Activated T-helper 1 cell treated with anti-CD3 and anti-CD28 coated beads, Interleukin-12 subunit alpha, Interleukin-12 subunit beta, Interleukin-2, Interleukin-4 antibody, amounts not matched to agents 30 ng/mL and 10 ng/mL and 1 ng/mL, durations not matched to agents 14 hours and 24 hours and 36 hours (primary cell): ENCODE measurements around the gene METTL14. TPM values are rescaled to one million over a fixed set of nuclear protein-coding genes. Genes with fewer than 3 reads are reported as not detected.

Source experiments
- DNase-seq: peaks from one replicate; pipeline ENCODE4 v3.0.0; 2021; ENCODE audit warnings: low spot score
- H3K27ac Mint-ChIP-seq: one replicate; pipeline ENCODE4 v1.8.0; 2021; ENCODE audit warnings: mild to moderate bottlenecking, mixed read lengths
- H3K27me3 Mint-ChIP-seq: one replicate; pipeline ENCODE4 v1.8.0; 2022; ENCODE audit warnings: mild to moderate bottlenecking, moderate library complexity, mixed read lengths; ENCODE audit not compliant: insufficient read depth
- H3K36me3 Mint-ChIP-seq: one replicate; pipeline ENCODE4 v1.8.0; 2021; ENCODE audit warnings: low read depth, mixed read lengths
- H3K4me1 Mint-ChIP-seq: one replicate; pipeline ENCODE4 v1.8.0; 2021; ENCODE audit warnings: low read depth, mixed read lengths
- H3K4me3 Mint-ChIP-seq: one replicate; pipeline ENCODE4 v1.8.0; 2021; ENCODE audit warnings: mild to moderate bottlenecking, moderate library complexity, mixed read lengths
- H3K9me3 Mint-ChIP-seq: one replicate; pipeline ENCODE4 v1.8.0; 2021; ENCODE audit warnings: mixed read lengths
- intact Hi-C: fragments of 100-400 bp; cut with micrococcal nuclease; formaldehyde crosslinking; loops from one replicate; pipeline ENCODE4 v1.15.1; 2024
- total RNA-seq: library from RNA; stranded (reverse); gene quantifications from 2 replicates; pipeline ENCODE4 v1.2.3, GENCODE V29; 2022

METTL14 gene
- total RNA-seq, 1 donor from 2014 or later: 44.6 TPM

DNA sequence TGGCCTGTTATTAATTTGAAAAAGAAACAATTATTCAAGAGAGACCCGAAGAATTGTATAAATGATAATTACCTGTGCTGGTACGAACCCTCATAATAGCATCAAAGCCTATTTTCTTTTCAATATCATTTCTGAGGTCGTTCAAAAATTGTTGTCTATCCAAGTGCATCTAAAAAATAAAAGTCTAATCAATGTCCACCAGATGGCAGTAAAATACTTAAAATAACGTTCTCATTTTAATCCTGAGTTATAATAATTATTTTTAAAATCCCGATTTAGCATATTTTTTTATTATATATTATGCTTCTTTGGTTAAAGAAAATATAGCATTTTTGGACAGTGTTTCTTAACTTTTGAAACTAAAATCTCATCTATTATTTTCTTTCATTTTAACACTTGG, 55.7 kb downstream of the METTL14 start:
- H3K36me3 Mint-ChIP-seq: peaks cover 34% of the 10 kb centered on the region
- H3K27me3 Mint-ChIP-seq: no peaks in the 10 kb centered on the region
- no peaks in the 10 kb centered on the region for H3K4me1 Mint-ChIP-seq
- H3K4me3 Mint-ChIP-seq: no peak overlapping the region
- no peak for DNase-seq
- no peaks in the 10 kb centered on the region for H3K9me3 Mint-ChIP-seq
- no peak overlapping the region for H3K27ac Mint-ChIP-seq
- intact Hi-C loops: loop anchor here (1.0 kb wide), 1 partner anchor 149 kb away; no protein-coding TSS in a partner anchor

DNA sequence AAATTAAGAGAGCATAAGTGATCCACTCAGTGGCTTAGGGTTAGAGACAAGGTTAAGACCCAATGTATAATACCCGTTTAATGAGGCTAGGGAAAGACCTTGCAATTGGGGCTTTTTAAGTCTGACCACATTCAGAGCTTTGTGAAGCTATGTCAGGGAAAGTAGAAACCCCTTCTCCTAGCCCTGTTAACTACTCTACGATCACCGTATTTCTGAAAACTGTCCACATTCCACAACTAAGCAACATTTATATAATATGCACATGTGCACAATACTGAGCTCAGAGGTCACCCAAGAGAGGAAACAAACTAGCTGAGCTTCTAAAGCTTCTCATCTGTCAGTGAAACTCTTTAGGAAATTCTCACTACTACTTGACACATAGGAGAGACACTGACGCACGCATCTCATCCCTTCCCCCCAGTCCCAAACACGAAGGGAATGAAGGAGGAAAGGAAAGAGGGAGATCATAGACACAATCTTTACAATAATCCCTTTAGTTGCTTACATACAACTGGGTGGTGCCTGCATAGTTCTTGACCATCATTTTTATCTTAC, 56.2 kb downstream of the METTL14 start:
- Mint-ChIP-seq H3K27ac (no peak overlapping the region), H3K4me1 (no peaks in the 10 kb centered on the region), H3K9me3 (no peaks in the 10 kb centered on the region), H3K36me3 (peaks cover 34% of the 10 kb centered on the region), H3K4me3 (no peak overlapping the region), H3K27me3 (no peaks in the 10 kb centered on the region)
- intact Hi-C loops: loop anchor here (1.0 kb wide), 1 partner anchor 149 kb away; no protein-coding TSS in a partner anchor
- no peak for DNase-seq

DNA sequence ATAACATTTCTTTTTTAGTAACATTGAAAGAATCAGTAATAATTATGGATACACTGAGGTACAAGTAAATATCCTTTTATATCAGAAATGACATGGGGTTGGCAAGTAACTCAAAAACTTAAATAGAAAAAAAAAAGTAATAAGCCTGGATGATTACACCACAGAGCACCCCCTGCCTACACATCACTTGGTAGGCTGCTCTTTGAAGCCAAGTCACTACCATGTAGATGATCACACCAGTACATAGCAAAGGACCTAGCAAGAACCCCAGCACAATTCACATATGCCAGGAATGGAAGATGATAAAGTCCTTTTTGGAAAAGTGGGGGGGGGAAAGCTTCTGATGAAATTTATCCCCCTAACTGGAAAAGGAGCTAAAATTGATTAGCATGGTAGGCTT, 56.9 kb downstream of the METTL14 start:
- H3K4me3 Mint-ChIP-seq: no peak overlapping the region
- DNase-seq: no peak
- H3K27me3 Mint-ChIP-seq: no peaks in the 10 kb centered on the region
- H3K36me3 Mint-ChIP-seq: peaks cover 34% of the 10 kb centered on the region
- no peak overlapping the region for H3K27ac Mint-ChIP-seq
- no peaks in the 10 kb centered on the region for H3K9me3 Mint-ChIP-seq
- intact Hi-C loops: no loop called here
- H3K4me1 Mint-ChIP-seq: no peaks in the 10 kb centered on the region

DNA sequence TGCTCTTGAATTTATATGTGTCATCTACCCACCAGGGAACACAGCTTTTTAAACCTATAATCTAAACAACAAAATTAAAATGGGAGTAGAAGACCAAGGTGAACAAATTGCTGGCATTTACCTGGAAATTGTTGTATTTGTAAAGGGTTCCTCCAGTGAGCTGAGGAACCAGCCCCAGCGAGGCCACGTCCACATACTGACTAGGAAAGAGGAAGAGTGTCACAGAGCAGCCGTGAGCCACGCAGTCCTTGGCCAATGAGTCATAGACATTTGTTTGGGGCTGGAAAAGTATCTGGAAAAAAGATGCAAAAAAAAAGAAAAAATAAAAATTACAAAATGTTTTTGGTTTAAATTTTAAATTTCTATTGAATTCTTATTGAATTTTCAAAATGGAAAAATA, 58.7 kb downstream of the METTL14 start:
- no peak for DNase-seq
- Mint-ChIP-seq H3K9me3 (no peaks in the 10 kb centered on the region), H3K4me3 (no peak overlapping the region), H3K4me1 (no peaks in the 10 kb centered on the region), H3K36me3 (peaks cover 25% of the 10 kb centered on the region), H3K27ac (no peak overlapping the region), H3K27me3 (no peaks in the 10 kb centered on the region)
- intact Hi-C loops: no loop called here

DNA sequence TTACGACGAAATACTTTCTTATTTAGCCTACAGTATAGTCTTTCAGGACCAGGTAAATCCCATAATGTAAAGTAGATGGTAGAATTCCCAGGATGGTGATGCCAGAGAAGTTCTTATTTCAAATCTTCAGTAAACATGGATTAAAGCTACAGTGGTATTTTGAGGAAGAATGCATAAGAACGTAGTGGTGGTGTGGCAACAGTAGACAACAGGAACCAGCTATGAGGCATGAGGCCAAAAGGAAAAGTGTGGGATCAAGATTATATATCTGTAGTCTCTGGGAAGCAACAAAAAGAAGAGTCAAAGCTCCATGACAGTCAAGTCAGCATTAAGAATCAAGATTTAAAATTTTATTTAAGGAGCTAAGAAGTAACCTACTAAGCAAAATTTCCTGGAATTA, 60.2 kb downstream of the METTL14 start:
- H3K4me1 Mint-ChIP-seq: no peaks in the 10 kb centered on the region
- DNase-seq: no peak
- peaks cover 20% of the 10 kb centered on the region for H3K36me3 Mint-ChIP-seq
- no peak overlapping the region for H3K27ac Mint-ChIP-seq
- no peak overlapping the region for H3K4me3 Mint-ChIP-seq
- intact Hi-C loops: no loop called here
- H3K27me3 Mint-ChIP-seq: no peaks in the 10 kb centered on the region
- H3K9me3 Mint-ChIP-seq: no peaks in the 10 kb centered on the region

DNA sequence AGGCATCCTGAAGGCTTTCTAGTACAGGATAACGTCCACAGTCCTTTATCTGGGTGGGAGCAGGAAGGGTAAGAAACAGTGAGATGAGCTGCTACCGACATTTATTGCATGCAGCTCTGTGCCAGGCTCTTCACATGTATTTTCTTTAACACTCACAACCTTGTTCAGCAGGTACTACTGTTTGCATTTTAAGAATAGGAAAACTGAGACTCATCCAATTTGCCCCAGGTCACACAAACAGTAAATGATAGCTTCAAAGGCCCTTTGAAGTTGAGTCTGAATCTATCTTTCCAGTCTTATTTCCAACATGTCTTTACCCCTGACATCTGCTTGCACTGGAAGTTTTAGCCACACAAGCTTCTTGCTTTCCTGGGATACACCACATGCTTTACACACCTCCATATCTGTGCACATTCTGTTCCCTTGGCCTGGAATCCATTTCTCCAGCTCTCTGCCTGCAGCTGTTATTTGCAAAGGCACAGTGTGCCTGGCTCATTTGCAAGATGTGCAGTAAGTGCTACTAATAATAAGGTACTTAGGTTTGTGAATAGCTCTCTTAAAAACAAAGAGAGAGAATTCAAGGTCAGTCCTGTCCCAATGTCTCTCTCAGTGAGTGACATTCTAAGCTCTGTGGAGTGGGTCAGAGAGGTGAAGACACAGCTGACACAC, 61.2 kb downstream of the METTL14 start:
- DNase-seq: no peak
- Mint-ChIP-seq H3K27me3 (no peaks in the 10 kb centered on the region), H3K9me3 (no peaks in the 10 kb centered on the region), H3K27ac (no peak overlapping the region), H3K4me1 (no peaks in the 10 kb centered on the region), H3K4me3 (no peak overlapping the region), H3K36me3 (peaks cover 25% of the 10 kb centered on the region)
- intact Hi-C loops: no loop called here

DNA sequence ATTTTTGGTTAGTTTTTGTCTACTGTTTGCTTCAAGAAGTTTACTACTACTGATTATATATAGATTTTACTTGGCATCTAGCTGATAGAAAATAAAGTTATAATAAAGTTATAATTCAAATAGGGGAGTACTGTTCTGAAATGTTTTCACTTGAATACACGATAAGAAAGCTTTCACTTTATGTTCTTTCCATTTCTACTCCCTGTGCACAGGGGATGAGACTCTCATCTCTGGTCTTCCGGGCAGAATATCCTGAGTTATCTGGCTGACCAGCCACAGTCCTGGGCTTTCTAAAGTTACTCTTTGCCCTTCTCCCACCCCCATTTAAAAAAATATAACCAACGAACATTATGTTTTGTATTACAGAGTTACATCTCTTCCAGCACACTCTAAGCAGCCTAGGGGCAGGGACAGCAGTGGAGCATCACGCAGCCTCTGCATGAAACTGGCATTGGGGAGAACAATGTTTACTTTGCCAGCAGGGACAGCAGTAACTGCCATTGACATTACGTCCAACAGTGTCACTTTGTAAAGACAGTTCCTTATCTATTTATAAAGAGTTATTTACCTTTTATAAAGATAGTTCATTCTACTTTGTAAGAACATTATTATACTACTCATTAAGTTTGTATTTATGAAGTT, 64.3 kb downstream of the METTL14 start:
- intact Hi-C loops: no loop called here
- Mint-ChIP-seq H3K4me1 (no peaks in the 10 kb centered on the region), H3K4me3 (no peak overlapping the region), H3K27ac (no peak overlapping the region), H3K36me3 (peaks cover 25% of the 10 kb centered on the region), H3K9me3 (no peaks in the 10 kb centered on the region), H3K27me3 (no peaks in the 10 kb centered on the region)
- no peak for DNase-seq

DNA sequence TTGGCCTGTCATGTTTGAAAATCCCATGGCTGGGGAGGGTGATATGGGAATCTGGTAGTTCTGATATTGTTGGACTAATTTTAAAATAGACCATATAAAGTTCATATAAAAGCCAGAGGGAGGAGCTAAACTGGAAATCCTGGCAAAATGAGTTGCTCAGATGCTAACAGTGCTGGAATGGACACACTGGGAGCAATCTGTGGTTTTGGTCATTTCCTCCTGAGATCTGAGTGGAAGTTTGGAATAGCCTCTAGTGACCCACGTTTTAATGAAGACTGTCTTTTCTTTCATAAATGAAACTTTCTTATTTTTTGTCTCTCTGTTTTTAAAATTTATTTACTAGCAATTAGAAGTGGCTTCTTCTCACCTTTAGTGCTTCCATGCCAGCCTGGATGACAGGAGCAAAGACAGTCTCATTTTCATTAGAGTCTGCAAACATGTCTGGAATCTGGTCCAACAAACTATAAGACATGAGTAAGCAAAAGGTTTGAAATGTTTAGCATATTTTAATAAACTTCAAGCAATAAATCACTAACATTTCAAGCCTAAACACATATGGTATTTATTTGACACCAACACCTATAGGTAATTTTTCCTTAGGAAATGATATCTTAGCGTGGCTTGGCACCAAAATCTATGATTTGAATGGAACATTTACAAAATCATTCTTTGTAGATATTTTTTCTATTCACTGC, 66.6 kb downstream of the METTL14 start:
- Mint-ChIP-seq H3K4me3 (no peak overlapping the region), H3K27ac (no peak overlapping the region), H3K27me3 (no peaks in the 10 kb centered on the region), H3K36me3 (peaks cover 28% of the 10 kb centered on the region), H3K9me3 (no peaks in the 10 kb centered on the region), H3K4me1 (no peaks in the 10 kb centered on the region)
- intact Hi-C loops: no loop called here
- DNase-seq: no peak

DNA sequence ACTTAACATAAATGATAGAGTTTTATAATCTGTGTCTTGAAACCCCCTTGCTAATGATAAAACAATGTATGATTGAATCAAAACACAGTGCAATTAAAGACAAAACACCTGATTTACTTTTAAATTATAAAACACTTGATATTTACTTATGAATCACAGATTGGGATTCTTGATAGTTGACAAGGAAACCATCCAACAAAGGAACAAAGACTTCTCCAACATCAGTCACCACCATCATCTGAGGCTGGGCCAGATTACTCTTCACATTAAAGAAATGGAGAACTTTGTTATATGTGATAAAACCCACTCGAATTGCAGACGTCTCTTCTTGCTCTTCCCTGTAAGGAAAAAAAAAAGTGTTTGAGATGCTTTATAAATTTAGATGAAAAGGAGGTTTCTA, 67.4 kb downstream of the METTL14 start:
- H3K4me3 Mint-ChIP-seq: no peak overlapping the region
- H3K27ac Mint-ChIP-seq: no peak overlapping the region
- H3K36me3 Mint-ChIP-seq: peaks cover 32% of the 10 kb centered on the region
- no peak for DNase-seq
- no peaks in the 10 kb centered on the region for H3K27me3 Mint-ChIP-seq
- no peaks in the 10 kb centered on the region for H3K4me1 Mint-ChIP-seq
- no peaks in the 10 kb centered on the region for H3K9me3 Mint-ChIP-seq
- intact Hi-C loops: no loop called here

DNA sequence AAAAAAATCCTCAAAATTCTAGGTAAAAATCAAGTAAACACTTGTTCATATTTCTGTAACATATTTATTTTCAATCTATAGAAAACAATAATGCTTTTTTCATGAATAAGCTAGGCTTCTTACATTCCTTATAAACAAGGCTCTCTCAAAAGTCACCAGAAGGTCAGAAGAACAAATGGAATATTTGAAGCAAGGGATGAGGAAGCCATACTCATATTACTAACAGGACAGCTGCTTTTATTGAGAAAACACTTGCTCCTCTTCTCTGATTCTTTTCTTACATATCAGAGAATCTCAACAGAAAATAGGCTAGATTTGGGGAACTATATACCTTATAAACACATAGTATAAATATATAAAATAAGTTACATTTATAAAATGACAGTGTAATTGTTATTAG, 67.9 kb downstream of the METTL14 start:
- H3K27ac Mint-ChIP-seq: no peak overlapping the region
- intact Hi-C loops: no loop called here
- H3K9me3 Mint-ChIP-seq: no peaks in the 10 kb centered on the region
- no peak overlapping the region for H3K4me3 Mint-ChIP-seq
- DNase-seq: no peak
- H3K36me3 Mint-ChIP-seq: peaks cover 31% of the 10 kb centered on the region
- no peaks in the 10 kb centered on the region for H3K4me1 Mint-ChIP-seq
- H3K27me3 Mint-ChIP-seq: no peaks in the 10 kb centered on the region

DNA sequence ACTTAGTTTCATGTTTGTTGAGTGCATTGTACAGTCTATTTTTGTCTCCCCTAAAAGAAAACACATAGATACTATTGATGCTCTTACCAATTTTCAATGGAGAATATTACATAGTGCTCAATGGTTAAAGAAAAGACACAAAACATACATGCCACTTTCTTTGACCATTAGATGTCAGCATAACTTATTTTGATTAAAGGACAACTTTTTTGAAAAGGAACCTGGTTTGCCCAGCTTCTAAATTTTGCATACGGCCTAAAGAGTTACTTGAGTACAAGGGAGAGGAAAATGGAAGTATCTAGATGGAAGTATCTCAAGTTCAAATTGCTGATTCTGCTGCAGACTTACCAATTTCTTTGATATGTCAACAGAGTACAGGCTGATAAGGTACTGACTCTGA, 68.5 kb downstream of the METTL14 start:
- Mint-ChIP-seq H3K27me3 (no peaks in the 10 kb centered on the region), H3K9me3 (no peaks in the 10 kb centered on the region), H3K4me1 (no peaks in the 10 kb centered on the region), H3K4me3 (no peak overlapping the region), H3K36me3 (peaks cover 30% of the 10 kb centered on the region), H3K27ac (no peak overlapping the region)
- DNase-seq: no peak
- intact Hi-C loops: no loop called here

DNA sequence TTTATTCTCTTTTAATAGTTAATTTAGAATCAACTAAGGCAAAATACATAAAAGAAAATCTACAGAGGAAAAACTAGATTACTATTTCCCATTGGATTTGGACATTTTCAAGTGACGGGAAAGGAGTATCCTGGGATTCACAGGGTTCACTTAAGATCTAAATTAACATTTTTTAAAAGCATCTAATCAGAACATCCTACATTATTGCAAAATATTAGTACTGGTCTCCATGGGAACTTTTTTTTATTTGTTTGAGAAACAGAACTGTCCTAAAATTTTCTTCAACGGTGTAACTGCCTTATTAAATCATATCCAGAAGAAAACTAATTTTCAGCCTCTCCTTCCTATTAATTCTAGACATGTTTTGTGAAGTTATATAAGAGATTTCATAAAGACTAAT, 69.7 kb downstream of the METTL14 start:
- intact Hi-C loops: no loop called here
- no peak overlapping the region for H3K4me3 Mint-ChIP-seq

More for the DNA sequence above, 69.7 kb downstream of the METTL14 start:
- DNase-seq: no peak
- H3K4me1 Mint-ChIP-seq: peaks cover 10% of the 10 kb centered on the region
- no peak overlapping the region for H3K27ac Mint-ChIP-seq
- no peaks in the 10 kb centered on the region for H3K27me3 Mint-ChIP-seq
- peaks cover 37% of the 10 kb centered on the region for H3K36me3 Mint-ChIP-seq
- H3K9me3 Mint-ChIP-seq: no peaks in the 10 kb centered on the region
